H7 (cell line): ENCODE measurements around the gene KRI1. TPM values are rescaled to one million over a fixed set of nuclear protein-coding genes. Genes with fewer than 3 reads are reported as not detected.

ENCODE experiments used
- DNase-seq: peaks from one replicate; pipeline ENCODE4 v3.0.0; 2012
- H3K27me3 ChIP-seq: 2 replicates; pipeline ENCODE4 v1.6.0; 2011; ENCODE audit warnings: mild to moderate bottlenecking, low read length; ENCODE audit not compliant: control insufficient read depth, insufficient read depth
- H3K36me3 ChIP-seq: replicated peaks from 2 replicates; pipeline ENCODE4 v1.5.1; 2011; ENCODE audit warnings: low read length; ENCODE audit not compliant: control insufficient read depth, insufficient read depth
- H3K4me3 ChIP-seq: 2 replicates; pipeline ENCODE4 v1.5.1; 2011; ENCODE audit warnings: low read depth, mild to moderate bottlenecking, control low read depth, low read length, moderate library complexity; ENCODE audit not compliant: insufficient read depth
- total RNA-seq: library from RNA; depleted of rRNA; stranded (reverse); fragments of >200 nt; shearing (Covaris generic); gene quantifications from 2 replicates; pipeline ENCODE4 v1.2.3, GENCODE V29; 2014; rRNA removed

Gene KRI1
- 19.3 and 21.6 TPM in 2 replicates for total RNA-seq

- DNase-seq: peak; percentile 100
- H3K4me3 ChIP-seq: peak within 1 kb of the TSS; percentile 99
- H3K36me3 ChIP-seq: peaks cover 2% of the 10 kb centered on the region
- H3K27me3 ChIP-seq: no peaks in the 10 kb centered on the region; the same call in 1 of the 2 replicates
These were observed at the start of gene KRI1 for GRCh38 chr19:10565567-10566407. Gene KRI1, minus strand, starts transcription at chr19:10566010. Its CDS starts 11 bp downstream, at chr19:10565999.

- Histone ChIP-seq H3K4me3 (no peak overlapping the region), H3K27me3 (no peaks in the 10 kb centered on the region), H3K36me3 (no peaks in the 10 kb centered on the region)
- peak; percentile 32 for DNase-seq
These were observed 46.8 kb upstream of the KRI1 start for GRCh38 chr19:10612499-10613119.

GRCh38 chr19:10611907-10612306, 46.1 kb upstream of the KRI1 start:
- no peak overlapping the region for H3K4me3 ChIP-seq
- H3K36me3 ChIP-seq: no peaks in the 10 kb centered on the region
- DNase-seq: no peak

GRCh38 chr19:10604460-10604980, 38.7 kb upstream of the KRI1 start:
- DNase-seq: no peak

More at GRCh38 chr19:10611907-10612306, 46.1 kb upstream of the KRI1 start:
- no peaks in the 10 kb centered on the region for H3K27me3 ChIP-seq

GRCh38 chr19:10603873-10604459, 38.2 kb upstream of the KRI1 start:
- H3K36me3 ChIP-seq: no peaks in the 10 kb centered on the region
- peak overlapping the region; percentile 0; the same call in 1 of the 2 replicates for H3K4me3 ChIP-seq
- no peaks in the 10 kb centered on the region for H3K27me3 ChIP-seq
- DNase-seq: no peak

More at GRCh38 chr19:10604460-10604980, 38.7 kb upstream of the KRI1 start:
- Histone ChIP-seq H3K27me3 (no peaks in the 10 kb centered on the region), H3K4me3 (no peak overlapping the region), H3K36me3 (no peaks in the 10 kb centered on the region)

GRCh38 chr19:10603084-10603872, 37.5 kb upstream of the KRI1 start:
- Histone ChIP-seq H3K27me3 (no peaks in the 10 kb centered on the region), H3K4me3 (peak overlapping the region; percentile 99), H3K36me3 (no peaks in the 10 kb centered on the region)
- peak; percentile 79 for DNase-seq

GRCh38 chr19:10602330-10603083, 36.7 kb upstream of the KRI1 start:
- H3K36me3 ChIP-seq: no peaks in the 10 kb centered on the region
- peak; percentile 100 for DNase-seq

GRCh38 chr19:10601999-10602329, 36.2 kb upstream of the KRI1 start:
- H3K36me3 ChIP-seq: no peaks in the 10 kb centered on the region
- no peak overlapping the region for H3K4me3 ChIP-seq
- no peak for DNase-seq
- H3K27me3 ChIP-seq: no peaks in the 10 kb centered on the region

More at GRCh38 chr19:10602330-10603083, 36.7 kb upstream of the KRI1 start:
- Histone ChIP-seq H3K4me3 (peak overlapping the region; percentile 99), H3K27me3 (no peaks in the 10 kb centered on the region)

GRCh38 chr19:10600149-10600548, 34.3 kb upstream of the KRI1 start:
- Histone ChIP-seq H3K4me3 (no peak overlapping the region), H3K27me3 (no peaks in the 10 kb centered on the region), H3K36me3 (no peaks in the 10 kb centered on the region)
- DNase-seq: no peak

GRCh38 chr19:10593820-10594637, 28.2 kb upstream of the KRI1 start:
- H3K4me3 ChIP-seq: no peak overlapping the region

GRCh38 chr19:10593148-10593547, 27.3 kb upstream of the KRI1 start:
- no peaks in the 10 kb centered on the region for H3K36me3 ChIP-seq
- no peak for DNase-seq
- no peak overlapping the region for H3K4me3 ChIP-seq
- no peaks in the 10 kb centered on the region for H3K27me3 ChIP-seq

More at GRCh38 chr19:10593820-10594637, 28.2 kb upstream of the KRI1 start:
- no peak for DNase-seq
- H3K36me3 ChIP-seq: no peaks in the 10 kb centered on the region
- no peaks in the 10 kb centered on the region for H3K27me3 ChIP-seq

GRCh38 chr19:10587839-10588150, 22.0 kb upstream of the KRI1 start:
- H3K4me3 ChIP-seq: no peak overlapping the region
- no peaks in the 10 kb centered on the region for H3K27me3 ChIP-seq
- DNase-seq: no peak

More at GRCh38 chr19:10587839-10588150, 22.0 kb upstream of the KRI1 start:
- peaks cover 3% of the 10 kb centered on the region for H3K36me3 ChIP-seq
